Hematopoietic multipotent progenitor cell treated with erythropoietin and hydrocortisone succinate and interleukin-3 and kit ligand, for 17 days (in vitro differentiated cells): Measurements from ENCODE around the gene MMP14.
"Not testable (repeated sequence)": the region's sequence is repeated elsewhere in the genome, so short reads cannot be mapped to it uniquely, and the experiment has no call there.

Source experiments
- DNase-seq: peaks from one replicate; pipeline ENCODE4 v3.0.0-alpha.2; 2015; ENCODE audit warnings: low spot score

The MMP14 gene

DNA sequence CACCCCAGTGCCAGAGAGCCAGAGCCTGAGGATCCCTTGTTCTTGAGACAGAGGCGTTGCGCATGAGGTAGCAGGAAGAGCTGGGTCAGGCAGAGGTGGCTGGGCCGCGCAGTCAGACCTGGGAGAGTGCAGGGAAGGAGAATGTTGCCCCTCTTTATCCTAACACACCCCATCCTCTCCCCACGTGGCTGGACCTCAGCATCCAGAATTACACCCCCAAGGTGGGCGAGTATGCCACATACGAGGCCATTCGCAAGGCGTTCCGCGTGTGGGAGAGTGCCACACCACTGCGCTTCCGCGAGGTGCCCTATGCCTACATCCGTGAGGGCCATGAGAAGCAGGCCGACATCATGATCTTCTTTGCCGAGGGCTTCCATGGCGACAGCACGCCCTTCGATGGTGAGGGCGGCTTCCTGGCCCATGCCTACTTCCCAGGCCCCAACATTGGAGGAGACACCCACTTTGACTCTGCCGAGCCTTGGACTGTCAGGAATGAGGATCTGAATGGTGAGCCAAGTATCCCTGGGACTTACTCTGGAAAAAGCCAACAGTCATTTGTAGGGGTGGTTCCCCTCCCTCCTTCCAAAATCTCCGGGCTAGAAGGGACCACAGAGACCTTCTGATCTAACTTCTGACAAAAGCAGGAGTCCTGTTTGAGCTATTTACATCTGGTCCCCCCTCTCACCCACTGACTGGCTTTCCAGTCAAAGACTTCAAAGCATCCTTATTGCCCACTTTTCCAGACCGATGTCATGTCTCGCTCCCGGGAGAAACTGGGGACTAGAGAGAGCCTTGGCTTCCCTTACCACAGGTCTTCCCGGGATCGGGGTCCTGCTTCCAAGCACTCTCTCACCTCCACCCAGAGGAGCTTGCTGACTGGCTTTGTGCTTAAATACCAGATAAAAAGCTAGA lies 6.1 kb downstream of the MMP14 start:
- no peak for DNase-seq

DNA sequence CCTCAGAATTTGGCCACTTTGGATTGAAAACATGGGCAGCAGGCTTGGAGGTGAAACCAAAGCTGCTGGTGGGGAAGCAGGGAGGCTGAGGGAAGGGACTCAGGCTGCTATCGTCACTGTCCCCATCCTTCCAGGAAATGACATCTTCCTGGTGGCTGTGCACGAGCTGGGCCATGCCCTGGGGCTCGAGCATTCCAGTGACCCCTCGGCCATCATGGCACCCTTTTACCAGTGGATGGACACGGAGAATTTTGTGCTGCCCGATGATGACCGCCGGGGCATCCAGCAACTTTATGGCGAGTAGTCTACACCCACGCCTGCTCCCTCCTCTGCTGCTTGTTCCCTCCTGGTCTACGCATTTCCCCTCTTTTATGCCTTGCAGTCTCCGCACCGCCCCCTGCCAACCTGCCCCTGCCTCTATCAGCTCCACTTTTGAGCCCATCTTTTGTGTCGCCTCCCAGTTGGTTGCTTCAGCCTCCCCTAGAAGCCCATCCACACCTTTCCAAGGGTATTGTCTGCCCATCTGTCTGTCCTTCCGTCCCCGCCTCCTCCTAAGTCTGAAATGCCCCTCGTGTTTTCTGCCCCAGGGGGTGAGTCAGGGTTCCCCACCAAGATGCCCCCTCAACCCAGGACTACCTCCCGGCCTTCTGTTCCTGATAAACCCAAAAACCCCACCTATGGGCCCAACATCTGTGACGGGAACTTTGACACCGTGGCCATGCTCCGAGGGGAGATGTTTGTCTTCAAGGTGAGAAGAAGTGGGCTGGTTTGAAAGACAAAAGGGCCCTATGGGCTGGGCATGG lies 6.9 kb downstream of the MMP14 start:
- no peak for DNase-seq

DNA sequence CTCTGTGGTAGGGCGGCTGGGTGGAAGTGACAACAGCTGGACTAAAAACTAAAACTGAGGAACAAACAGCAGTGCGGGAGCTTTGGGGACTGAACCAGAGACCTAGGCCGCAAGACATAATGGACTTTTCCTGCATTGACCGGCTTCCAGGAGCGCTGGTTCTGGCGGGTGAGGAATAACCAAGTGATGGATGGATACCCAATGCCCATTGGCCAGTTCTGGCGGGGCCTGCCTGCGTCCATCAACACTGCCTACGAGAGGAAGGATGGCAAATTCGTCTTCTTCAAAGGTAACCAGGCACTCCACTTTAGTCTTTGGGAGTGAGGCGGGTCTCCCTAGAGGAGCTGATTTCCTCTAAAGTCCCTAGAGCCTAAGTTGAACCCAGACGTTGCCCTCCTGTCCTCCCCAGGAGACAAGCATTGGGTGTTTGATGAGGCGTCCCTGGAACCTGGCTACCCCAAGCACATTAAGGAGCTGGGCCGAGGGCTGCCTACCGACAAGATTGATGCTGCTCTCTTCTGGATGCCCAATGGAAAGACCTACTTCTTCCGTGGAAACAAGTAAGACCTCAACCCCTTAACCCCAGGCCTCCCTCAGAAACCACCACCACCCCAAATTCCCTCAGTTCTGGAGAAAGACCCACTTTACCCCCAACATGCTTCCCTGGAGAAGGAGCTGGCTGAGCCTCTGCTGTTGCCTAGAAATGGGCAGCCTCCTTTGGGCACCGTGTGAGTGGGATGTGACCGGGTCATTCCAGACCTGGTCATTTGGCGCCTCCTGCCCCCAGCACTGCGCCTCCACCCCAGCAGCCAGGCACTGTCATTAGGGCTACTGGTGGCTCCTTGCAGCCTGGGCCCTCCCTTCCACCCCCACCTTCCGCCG lies 8.1 kb downstream of the MMP14 start:
- DNase-seq, result no peak

DNA sequence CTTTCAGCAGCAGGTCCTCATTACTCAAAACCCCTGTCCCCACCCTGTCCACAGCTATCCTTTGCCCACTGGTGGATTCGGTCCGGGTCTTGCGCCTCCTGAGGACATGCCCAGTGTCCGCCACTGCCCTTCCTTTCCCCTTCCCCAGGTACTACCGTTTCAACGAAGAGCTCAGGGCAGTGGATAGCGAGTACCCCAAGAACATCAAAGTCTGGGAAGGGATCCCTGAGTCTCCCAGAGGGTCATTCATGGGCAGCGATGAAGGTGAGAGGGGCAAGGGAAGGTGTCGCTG lies 8.7 kb downstream of the MMP14 start:
- DNase-seq, result no peak

DNA sequence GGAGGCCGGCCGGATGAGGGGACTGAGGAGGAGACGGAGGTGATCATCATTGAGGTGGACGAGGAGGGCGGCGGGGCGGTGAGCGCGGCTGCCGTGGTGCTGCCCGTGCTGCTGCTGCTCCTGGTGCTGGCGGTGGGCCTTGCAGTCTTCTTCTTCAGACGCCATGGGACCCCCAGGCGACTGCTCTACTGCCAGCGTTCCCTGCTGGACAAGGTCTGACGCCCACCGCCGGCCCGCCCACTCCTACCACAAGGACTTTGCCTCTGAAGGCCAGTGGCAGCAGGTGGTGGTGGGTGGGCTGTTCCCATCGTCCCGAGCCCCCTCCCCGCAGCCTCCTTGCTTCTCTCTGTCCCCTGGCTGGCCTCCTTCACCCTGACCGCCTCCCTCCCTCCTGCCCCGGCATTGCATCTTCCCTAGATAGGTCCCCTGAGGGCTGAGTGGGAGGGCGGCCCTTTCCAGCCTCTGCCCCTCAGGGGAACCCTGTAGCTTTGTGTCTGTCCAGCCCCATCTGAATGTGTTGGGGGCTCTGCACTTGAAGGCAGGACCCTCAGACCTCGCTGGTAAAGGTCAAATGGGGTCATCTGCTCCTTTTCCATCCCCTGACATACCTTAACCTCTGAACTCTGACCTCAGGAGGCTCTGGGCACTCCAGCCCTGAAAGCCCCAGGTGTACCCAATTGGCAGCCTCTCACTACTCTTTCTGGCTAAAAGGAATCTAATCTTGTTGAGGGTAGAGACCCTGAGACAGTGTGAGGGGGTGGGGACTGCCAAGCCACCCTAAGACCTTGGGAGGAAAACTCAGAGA lies 9.6 kb downstream of the MMP14 start:
- no peak for DNase-seq

DNA sequence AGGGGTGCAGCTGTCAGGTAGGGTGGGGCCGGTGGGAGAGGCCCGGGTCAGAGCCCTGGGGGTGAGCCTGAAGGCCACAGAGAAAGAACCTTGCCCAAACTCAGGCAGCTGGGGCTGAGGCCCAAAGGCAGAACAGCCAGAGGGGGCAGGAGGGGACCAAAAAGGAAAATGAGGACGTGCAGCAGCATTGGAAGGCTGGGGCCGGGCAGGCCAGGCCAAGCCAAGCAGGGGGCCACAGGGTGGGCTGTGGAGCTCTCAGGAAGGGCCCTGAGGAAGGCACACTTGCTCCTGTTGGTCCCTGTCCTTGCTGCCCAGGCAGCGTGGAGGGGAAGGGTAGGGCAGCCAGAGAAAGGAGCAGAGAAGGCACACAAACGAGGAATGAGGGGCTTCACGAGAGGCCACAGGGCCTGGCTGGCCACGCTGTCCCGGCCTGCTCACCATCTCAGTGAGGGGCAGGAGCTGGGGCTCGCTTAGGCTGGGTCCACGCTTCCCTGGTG lies 10.5 kb downstream of the MMP14 start:
- DNase-seq, result no peak

DNA sequence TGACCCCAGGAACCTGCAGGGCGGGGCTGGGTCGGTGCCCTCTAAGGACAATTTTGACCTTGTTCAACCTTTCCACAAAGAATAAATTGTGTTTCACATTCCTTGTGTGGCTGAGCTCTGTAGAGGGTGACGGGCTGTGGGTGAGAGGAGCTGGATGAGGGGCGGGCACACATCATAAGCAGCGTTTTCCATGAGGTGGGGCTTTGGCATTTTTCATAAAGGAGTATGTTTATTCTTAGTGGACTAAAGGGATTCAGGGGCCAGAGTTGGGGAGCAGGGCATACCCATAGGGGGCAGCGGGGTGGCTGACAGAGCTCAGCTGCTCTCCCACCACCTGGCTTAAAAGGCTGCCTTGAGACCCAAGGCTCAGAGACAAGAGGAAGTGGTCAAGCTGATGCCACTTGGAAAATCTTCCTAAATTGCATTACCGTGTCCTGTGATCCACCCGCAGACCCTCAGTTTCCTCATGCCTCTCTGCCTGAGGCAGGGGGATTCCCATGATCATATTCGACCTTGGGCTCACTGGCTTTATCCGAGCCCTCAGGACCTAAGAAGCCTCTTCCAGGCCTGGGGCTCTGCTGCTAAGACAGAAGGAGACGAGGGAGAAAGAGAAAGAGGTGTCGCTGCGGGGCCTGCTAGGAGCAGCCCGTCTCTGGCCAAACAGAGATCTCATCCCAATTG lies 11.4 kb downstream of the MMP14 start:
- no peak for DNase-seq

DNA sequence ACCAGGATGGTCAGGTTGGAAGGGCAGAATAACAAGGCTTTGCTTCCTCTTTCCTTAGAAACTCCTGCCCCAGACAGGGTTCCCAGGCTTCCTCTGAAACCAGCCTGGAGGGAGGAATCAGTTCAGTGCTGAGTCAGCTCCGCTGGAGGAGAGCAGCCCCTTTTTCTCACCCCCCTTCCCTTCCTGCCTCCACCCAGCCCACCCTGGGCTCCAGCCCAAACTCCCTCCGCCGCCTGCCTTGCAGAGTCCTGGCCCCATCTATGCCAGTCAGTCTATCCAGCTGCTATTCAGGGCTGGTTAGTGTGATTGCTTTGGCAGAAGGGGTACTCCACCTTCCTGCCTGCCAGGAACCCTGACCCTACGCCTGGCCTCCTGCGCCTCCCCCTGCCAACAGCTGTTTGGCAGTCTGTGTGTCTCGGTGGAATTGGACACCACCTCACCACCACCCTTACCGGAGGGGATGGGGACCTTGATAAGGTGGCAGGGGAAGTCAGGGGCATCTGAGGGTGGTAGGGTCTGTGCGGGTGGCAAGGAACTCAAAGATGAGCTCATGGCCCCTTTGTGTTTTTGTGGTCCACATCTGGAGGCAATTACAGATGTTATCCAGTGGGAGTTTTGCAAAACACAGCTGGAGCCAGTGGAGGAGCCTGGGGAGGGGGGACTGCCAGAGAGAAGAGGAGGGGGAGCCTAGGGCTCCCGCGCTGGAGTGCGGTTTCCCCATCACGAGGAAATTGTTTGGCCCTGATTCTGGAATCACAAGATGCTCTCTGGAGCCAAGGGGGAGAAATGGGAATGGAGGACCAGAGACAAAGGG lies 12.2 kb downstream of the MMP14 start:
- no peak for DNase-seq

DNA sequence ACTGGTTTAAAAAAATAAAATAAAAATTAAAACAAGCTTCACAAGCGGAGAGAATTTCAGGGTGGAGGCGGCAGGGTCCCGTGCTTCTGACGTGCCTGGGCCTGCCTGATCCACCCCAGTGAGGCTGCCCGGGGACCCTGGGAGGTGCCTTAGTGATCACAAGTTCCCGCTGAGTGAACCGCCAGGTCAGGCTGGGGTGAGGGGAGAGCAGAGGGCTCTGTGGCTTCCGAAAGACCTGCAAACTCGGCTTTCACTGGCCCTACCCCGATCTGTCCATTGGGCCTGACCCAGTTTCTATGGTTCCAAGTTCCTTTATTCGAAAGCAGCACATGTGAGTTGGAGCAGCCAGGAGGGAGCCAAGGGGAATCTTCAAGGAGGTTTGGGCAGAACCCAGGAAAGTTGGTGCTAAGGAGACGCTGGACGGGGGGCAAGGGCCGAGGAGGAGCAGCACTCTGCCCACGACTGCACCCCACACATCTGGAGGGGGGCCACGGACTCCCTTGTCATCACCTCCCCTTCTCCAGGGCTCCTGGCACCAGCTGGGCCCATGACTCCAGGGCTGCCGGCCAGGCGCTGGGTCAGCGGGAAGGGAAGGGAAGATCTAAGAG lies 12.9 kb downstream of the MMP14 start:
- no peak for DNase-seq

DNA sequence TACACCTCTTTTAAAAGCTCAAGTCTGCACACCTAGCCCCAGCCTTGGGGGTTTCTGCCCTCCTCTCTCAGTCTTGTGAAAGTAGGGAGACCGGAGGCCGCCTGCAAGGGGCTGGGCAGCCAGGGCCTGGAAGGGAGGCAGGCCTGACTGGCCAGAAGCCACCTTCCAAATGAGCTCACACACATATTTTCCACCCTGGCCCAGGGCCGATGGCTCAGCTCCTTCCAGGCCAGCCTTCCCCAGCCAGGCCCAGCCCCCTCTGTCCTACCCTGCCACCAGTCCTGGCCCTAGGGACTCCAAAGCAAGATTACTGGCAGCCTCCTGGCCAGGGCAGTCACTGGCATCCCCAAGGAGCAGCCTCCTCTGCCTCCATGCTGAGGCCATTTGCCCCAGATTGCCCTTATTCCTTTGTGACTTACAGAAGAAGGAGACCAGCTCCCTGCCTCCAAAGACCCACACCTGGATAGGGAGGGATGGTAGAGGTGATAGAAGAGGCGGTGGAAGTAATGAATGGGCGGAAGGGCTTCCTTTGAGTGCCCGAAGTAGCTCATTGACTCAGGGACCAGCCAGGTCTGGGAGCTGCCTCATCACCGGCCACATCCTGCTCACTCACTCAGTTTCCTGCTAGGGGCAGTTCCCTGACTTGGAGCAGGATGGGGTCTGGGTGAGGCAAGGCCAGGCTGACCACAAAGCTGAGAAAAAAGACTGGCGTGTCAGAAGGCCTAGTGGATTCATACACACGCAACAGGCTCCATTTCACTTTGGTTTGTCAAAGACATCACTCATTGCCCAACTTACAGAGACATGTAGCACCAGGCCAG lies 14.8 kb downstream of the MMP14 start:
- no peak for DNase-seq

DNA sequence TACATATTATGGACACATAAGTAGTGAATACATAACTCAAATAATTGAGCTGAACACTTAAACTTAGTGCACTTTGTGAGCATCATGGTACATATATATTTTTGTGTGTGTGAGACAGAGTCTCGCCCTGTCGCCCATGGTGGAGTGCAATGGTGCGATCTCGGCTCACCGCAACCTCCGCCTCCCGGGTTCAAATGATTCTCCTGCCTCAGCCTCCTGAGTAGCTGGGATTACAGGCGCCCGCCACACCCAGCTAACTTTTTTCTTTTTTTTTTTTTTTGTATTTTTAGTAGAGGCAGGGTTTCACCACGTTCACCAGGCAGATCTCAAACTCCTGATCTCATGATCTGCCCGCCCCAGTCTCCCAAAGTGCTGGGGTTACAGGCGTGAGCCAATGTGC lies 15.8 kb downstream of the MMP14 start:
- DNase-seq, result not testable (repeated sequence)

DNA sequence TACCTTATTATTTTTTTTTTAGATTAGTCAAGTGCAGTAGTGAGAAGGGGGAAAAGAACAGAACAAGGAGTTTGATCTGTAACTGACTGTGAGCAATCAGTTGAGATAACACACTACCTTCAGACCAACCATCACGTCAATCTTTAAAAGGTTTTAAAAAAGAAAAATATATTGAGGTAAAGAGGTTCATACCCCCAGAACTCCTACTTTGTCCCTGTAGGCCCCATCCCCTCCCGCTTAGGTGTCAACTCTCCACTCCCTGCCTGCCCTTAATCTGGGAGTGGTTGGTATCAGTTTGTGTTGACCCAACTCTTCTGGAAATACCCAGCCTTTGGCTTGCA lies 16.2 kb downstream of the MMP14 start:
- DNase-seq, result no peak

DNA sequence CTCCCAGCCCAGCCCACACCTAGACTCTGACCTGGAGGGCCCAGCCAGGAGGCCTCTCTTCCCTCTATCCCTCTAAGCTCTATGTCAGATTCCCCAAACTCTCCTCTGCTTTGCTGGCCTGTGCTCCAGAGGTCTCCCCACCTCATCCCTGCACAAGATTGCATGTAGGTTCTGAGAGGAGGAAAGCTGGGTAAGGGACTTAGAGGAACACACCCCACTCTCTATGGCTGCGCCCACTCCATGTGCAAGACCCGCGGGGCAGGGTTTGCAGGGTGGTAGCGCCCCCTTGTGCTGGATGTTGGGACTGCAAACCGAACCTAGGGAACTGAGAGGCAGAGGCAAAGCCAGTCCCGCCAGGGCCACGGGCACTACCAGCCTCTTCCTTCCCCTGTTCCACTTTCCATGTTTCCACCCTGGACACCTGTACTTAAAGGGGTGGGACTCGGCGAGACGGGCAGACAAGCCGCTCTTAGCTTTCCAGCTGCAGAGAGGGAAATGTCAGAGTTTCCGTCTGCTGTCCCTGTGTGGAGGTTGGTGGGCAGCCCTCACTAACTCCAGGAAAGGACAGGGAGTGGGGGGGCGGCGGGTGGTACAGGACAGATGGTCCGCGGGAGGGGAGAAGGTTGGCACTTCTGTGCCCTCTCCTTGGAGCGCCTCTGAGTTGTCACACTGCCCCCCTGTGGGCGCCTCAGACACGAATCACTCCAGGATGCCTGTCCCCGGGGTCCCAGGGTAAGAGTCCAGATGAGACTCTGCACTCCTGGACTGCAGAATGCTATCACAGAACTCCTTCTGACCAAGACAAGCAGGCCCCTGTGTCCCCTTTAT lies 16.8 kb downstream of the MMP14 start:
- peak; percentile 90 for DNase-seq

DNA sequence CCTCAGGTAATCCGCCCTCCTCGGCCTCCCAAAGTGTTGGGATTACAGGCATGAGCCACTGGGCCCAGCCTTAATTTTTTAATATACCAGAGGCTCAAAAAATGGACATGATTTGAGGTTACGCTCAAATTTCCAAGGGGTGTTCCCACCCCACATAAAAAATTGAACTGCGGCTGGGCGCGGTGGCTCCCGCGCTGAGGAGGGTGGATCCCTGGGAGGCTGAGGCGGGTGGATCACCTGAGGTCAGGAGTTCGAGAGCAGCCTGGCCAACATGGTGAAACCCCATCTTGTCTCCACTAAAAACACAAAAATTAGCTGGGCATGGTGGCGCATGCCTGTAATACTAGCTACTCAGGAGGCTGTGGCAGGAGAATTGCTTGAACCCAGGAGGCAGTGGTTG lies 17.9 kb downstream of the MMP14 start:
- not testable (repeated sequence) for DNase-seq

DNA sequence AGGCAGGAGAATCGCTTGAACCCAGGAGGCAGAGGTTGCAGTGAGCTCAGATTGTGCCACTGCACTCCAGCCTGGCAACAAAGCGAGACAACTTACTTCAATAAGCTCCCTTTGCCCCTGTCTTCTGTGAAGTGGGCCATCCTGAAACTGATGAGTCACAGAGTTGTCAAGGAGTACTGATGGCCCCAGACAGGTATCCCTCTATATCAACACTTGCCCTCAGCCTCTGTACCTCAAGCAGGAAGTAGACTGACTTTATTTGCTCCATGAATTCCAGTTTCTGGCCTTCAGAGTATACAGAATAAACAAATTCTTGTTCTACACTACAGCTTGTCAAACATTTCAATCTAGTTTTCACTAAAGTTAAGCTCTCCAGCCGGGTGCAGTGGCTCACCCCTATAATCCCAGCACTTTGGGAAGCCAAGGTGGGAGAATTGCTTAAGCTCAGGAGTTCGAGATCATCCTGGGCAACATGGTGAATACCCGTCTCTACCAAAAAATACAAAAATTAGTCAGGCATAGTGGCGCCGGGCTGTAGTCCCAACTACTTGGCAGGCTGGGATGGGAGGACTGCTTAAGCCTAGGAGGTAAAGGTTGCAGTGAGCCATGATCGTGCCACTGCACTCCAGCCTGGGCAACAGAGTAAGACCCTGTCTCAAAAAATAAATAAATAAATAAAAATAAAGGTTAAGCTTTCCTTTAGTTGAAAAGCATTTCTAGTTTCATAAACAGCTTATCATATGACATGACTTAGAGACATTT lies 18.8 kb downstream of the MMP14 start:
- no peak for DNase-seq

DNA sequence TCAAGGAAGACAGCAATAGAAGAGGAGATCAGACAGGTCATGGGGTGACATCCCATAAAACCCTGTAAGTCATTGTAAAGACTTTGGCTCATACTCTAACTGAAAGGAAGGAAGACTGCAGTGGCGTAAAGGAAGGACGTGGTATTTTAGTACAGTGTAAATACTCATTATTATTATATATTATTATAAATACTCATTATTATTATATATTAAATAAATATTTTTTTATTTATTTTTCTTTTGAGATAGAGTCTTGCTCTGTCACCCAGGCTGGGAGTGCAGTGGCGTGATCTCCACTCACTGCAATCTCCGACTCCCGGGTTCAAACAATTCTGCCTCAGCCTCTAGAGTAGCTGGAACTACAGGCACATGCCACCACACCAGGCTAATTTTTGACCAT lies 20.0 kb downstream of the MMP14 start:
- DNase-seq, result no peak

DNA sequence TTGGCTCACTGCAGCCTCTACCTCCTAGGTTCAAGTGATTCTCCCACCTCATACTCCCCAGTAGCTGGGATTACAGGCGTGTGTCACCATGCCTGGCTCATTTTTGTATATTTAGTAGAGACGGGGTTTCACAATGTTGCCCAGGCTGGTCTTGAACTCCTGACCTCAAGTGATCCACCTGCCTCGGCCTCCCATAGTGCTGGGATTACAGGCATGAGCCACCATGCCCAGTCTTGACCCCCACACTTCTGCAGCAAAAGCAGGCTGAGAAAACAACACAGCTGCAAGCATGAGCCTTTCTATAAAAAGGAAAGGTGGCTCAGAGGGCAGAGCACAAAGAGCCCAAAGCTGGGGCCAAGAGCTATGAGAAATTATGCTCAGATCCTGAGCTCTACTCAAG lies 24.0 kb downstream of the MMP14 start:
- DNase-seq, result not testable (repeated sequence)
